ENCODE data around the gene NLRP7.
"Not testable (repeated sequence)": the region's sequence is repeated elsewhere in the genome, so short reads cannot be mapped to it uniquely, and the experiment has no call there.

The NLRP7 gene

DNA sequence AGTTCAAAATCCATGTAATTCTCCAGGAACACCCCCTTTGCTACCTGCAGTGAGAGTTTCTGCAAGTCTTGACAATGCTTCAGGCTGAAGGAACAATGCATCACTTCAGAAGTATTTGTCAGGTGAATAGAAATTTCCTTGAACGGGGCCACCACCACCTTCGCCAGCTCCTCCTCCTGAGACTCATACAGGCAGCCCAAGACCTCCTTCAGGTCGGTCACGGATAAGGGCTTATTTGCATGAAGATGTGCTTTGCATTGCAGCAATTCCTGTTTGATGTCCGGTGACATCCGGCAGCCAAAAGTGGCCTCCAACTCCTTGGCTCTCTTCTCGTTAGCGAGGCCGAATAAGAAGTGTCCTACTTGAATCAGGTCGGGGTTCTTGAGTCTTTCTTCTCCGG is 8.4 kb downstream of the NLRP7 start:
- peaks cover 8% of the 10 kb centered on the region for H3K27me3 Mint-ChIP-seq (ENCODE audit: low read depth, poor library complexity)
- no peaks in the 10 kb centered on the region for H3K36me3 Mint-ChIP-seq (ENCODE audit: low read depth)
- no peak overlapping the region for H3K27ac Mint-ChIP-seq
- TF ChIP-seq, protein P1, sequence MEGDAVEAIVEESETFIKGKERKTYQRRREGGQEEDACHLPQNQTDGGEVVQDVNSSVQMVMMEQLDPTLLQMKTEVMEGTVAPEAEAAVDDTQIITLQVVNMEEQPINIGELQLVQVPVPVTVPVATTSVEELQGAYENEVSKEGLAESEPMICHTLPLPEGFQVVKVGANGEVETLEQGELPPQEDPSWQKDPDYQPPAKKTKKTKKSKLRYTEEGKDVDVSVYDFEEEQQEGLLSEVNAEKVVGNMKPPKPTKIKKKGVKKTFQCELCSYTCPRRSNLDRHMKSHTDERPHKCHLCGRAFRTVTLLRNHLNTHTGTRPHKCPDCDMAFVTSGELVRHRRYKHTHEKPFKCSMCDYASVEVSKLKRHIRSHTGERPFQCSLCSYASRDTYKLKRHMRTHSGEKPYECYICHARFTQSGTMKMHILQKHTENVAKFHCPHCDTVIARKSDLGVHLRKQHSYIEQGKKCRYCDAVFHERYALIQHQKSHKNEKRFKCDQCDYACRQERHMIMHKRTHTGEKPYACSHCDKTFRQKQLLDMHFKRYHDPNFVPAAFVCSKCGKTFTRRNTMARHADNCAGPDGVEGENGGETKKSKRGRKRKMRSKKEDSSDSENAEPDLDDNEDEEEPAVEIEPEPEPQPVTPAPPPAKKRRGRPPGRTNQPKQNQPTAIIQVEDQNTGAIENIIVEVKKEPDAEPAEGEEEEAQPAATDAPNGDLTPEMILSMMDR (IDR thresholded peaks at IDR 0.05) = no peak
- DNase-seq = no peak
- peaks cover 80% of the 10 kb centered on the region for H3K9me3 Mint-ChIP-seq
- H3K4me1 Mint-ChIP-seq = no peaks in the 10 kb centered on the region
- H3K4me3 Mint-ChIP-seq = no peak overlapping the region

DNA sequence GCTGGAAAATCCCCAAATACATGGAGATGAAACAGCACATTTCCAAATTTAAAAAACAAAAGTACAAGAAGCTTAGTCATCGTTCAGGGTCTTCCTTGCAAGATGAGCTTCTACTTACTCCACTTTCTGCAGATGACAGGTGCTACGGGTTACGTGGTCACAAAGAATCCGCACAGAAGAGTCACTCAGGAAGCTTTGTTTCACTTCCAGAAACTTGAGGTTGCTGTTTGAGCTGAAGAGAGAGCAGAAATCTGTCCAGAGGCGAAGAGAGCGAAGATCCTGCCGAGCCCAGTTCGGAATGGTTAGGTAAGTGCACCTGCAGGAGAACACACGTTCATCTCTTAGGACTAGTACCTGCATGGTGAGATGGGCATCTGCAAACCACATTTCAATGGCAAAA is 9.4 kb downstream of the NLRP7 start:
- Mint-ChIP-seq H3K27me3 (ENCODE audit: low read depth, poor library complexity) (peaks cover 8% of the 10 kb centered on the region), H3K36me3 (ENCODE audit: low read depth) (no peaks in the 10 kb centered on the region), H3K27ac (no peak overlapping the region), H3K9me3 (peaks cover 84% of the 10 kb centered on the region), H3K4me1 (no peaks in the 10 kb centered on the region), H3K4me3 (no peak overlapping the region)
- no peak for DNase-seq
- TF ChIP-seq, protein P1 (IDR thresholded peaks at IDR 0.05) = no peak

- TF ChIP-seq, protein P1 (IDR thresholded peaks at IDR 0.05) = no peak
- no peak overlapping the region for H3K27ac Mint-ChIP-seq
- H3K4me3 Mint-ChIP-seq = no peak overlapping the region
- no peaks in the 10 kb centered on the region for H3K4me1 Mint-ChIP-seq
- H3K36me3 Mint-ChIP-seq (ENCODE audit: low read depth) = peaks cover 4% of the 10 kb centered on the region
- H3K9me3 Mint-ChIP-seq = peaks cover 91% of the 10 kb centered on the region
- no peak for DNase-seq
- H3K27me3 Mint-ChIP-seq (ENCODE audit: low read depth, poor library complexity) = peaks cover 4% of the 10 kb centered on the region
Observed at GRCh38 chr19:54928299-54928698, 19.0 kb downstream of the NLRP7 start.

- Mint-ChIP-seq H3K4me3 (no peak overlapping the region), H3K27me3 (ENCODE audit: low read depth, poor library complexity) (peaks cover 10% of the 10 kb centered on the region), H3K4me1 (no peaks in the 10 kb centered on the region), H3K36me3 (ENCODE audit: low read depth) (peaks cover 1% of the 10 kb centered on the region), H3K27ac (no peak overlapping the region), H3K9me3 (peaks cover 86% of the 10 kb centered on the region)
- TF ChIP-seq, protein P1 (IDR thresholded peaks at IDR 0.05) = no peak
- DNase-seq = no peak
Observed at GRCh38 chr19:54923276-54923675, 24.1 kb downstream of the NLRP7 start.

DNA sequence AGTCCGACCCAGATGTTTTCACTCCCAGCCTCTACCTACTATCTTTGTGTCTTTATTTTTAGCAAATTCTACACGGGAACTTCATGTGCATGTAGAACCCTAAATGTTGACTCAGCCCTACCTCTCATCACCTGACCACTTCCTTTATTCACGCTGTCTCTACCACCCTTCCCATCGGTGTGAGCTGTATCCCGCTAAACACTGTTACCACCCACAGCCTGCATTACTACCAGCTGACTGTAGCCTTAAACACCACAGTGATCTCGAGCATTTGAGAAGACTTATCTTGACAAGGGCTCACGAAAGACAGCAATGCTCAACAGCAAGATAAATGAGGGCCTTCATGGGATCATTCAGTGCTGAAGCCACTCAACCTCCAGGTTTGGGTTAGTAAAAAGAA is 26.2 kb downstream of the NLRP7 start:
- H3K27ac Mint-ChIP-seq = no peak overlapping the region
- DNase-seq = no peak
- H3K27me3 Mint-ChIP-seq (ENCODE audit: low read depth, poor library complexity) = peaks cover 15% of the 10 kb centered on the region
- H3K4me1 Mint-ChIP-seq = no peaks in the 10 kb centered on the region
- no peaks in the 10 kb centered on the region for H3K36me3 Mint-ChIP-seq (ENCODE audit: low read depth)
- H3K4me3 Mint-ChIP-seq = no peak overlapping the region
- TF ChIP-seq, protein P1 (IDR thresholded peaks at IDR 0.05) = no peak
- H3K9me3 Mint-ChIP-seq = peaks cover 86% of the 10 kb centered on the region

- not testable (repeated sequence) for DNase-seq; H3K27ac Mint-ChIP-seq; H3K4me1 Mint-ChIP-seq; H3K4me3 Mint-ChIP-seq; H3K36me3 Mint-ChIP-seq (ENCODE audit: low read depth)
- peaks cover 86% of the 10 kb centered on the region for H3K9me3 Mint-ChIP-seq
- peaks cover 15% of the 10 kb centered on the region for H3K27me3 Mint-ChIP-seq (ENCODE audit: low read depth, poor library complexity)
Observed at GRCh38 chr19:54919646-54920563, 27.4 kb downstream of the NLRP7 start.
